Colonic mucosa (tissue), 4 donors: ENCODE data around the gene RBM19. TPM values are rescaled to one million over a fixed set of nuclear protein-coding genes. Genes with fewer than 3 reads are reported as not detected.

ENCODE experiments used
- DNase-seq: peaks from one replicate; pipeline ENCODE4 v3.0.0-alpha.2; 2020
- H3K27ac ChIP-seq: fragments of 200-600 bp; one replicate; pipeline ENCODE4 v1.8.0; 2021
- H3K27me3 ChIP-seq: fragments of 200-600 bp; one replicate; pipeline ENCODE4 v1.8.0; 2021
- H3K36me3 ChIP-seq: fragments of 200-600 bp; one replicate; pipeline ENCODE4 v1.8.0; 2021
- H3K4me1 ChIP-seq: fragments of 200-600 bp; one replicate; pipeline ENCODE4 v1.8.0; 2021; ENCODE audit warnings: mild to moderate bottlenecking
- H3K4me3 ChIP-seq: fragments of 200-600 bp; one replicate; pipeline ENCODE4 v1.8.0; 2021
- H3K9ac ChIP-seq, 2 donors: one replicate each; pipeline ENCODE4 v1.7.0; 2013; ENCODE audit warnings: control low read depth in 2 of 2, low read depth in 2 of 2, low read length in 2 of 2
- H3K9me3 ChIP-seq: fragments of 200-600 bp; one replicate; pipeline ENCODE4 v1.8.0; 2021
- CTCF ChIP-seq: fragments of 200-600 bp; IDR thresholded peaks from one replicate; pipeline ENCODE4 v1.8.0; 2022; ENCODE audit warnings: antibody characterized with exemption, mild to moderate bottlenecking
- intact Hi-C: fragments of 100-400 bp; cut with DNase I; formaldehyde crosslinking; loops from one replicate; pipeline ENCODE4 v1.14.1; 2022
- total RNA-seq, 2 donors: library from RNA; stranded (reverse); fragmentation: NEBNext Ultra II Directional in 1 of 2; extraction: Animal tissue kit (Norgen Biotek cat#: 25700) in 1 of 2; gene quantifications; one replicate each; pipeline ENCODE4 v1.2.1, GENCODE V29; 2021
- donor health status: healthy.
- donor health status: DM: no; HTN: no; CAD: no.
- donor health status: DM: no; HTN: no; CAD: no.

The RBM19 gene
- total RNA-seq, 2 donors from 2014 or later, result 13.5 to 33.1 TPM

- TF ChIP-seq CTCF, result no peak
- H3K27ac ChIP-seq, result no peak overlapping the region
- no peaks in the 10 kb centered on the region for H3K9me3 ChIP-seq
- no peak overlapping the region for H3K4me3 ChIP-seq
- H3K27me3 ChIP-seq, result no peaks in the 10 kb centered on the region
- no peak overlapping the region for H3K9ac ChIP-seq
- no peaks in the 10 kb centered on the region for H3K36me3 ChIP-seq
- no peak for DNase-seq
- intact Hi-C loops, result no loop called here
- H3K4me1 ChIP-seq, result no peaks in the 10 kb centered on the region
Observed at GRCh38 chr12:113924341-113924740, 41.8 kb downstream of the RBM19 start.

GRCh38 chr12:113923251-113923650 is 42.9 kb downstream of the RBM19 start:
- intact Hi-C loops, result no loop called here
- DNase-seq, result no peak
- H3K9ac ChIP-seq, result no peak overlapping the region
- no peak overlapping the region for H3K27ac ChIP-seq
- no peaks in the 10 kb centered on the region for H3K4me1 ChIP-seq
- H3K27me3 ChIP-seq, result no peaks in the 10 kb centered on the region
- H3K36me3 ChIP-seq, result no peaks in the 10 kb centered on the region
- H3K9me3 ChIP-seq, result no peaks in the 10 kb centered on the region
- no peak overlapping the region for H3K4me3 ChIP-seq
- TF ChIP-seq CTCF, result no peak

GRCh38 chr12:113921430-113921829 is 44.7 kb downstream of the RBM19 start:
- Histone ChIP-seq H3K9ac (no peak overlapping the region), H3K4me1 (no peaks in the 10 kb centered on the region), H3K4me3 (no peak overlapping the region), H3K36me3 (no peaks in the 10 kb centered on the region), H3K9me3 (no peaks in the 10 kb centered on the region), H3K27ac (no peak overlapping the region), H3K27me3 (no peaks in the 10 kb centered on the region)
- intact Hi-C loops, result no loop called here
- no peak for DNase-seq
- TF ChIP-seq CTCF, result no peak

- no peaks in the 10 kb centered on the region for H3K9me3 ChIP-seq
- no peak for TF ChIP-seq CTCF
- H3K27me3 ChIP-seq, result no peaks in the 10 kb centered on the region
- H3K4me3 ChIP-seq, result no peak overlapping the region
- DNase-seq, result no peak
- no peaks in the 10 kb centered on the region for H3K36me3 ChIP-seq
- H3K4me1 ChIP-seq, result no peaks in the 10 kb centered on the region
- no peak overlapping the region for H3K9ac ChIP-seq
- intact Hi-C loops, result no loop called here
- no peak overlapping the region for H3K27ac ChIP-seq
Observed at GRCh38 chr12:113919791-113920190, 46.3 kb downstream of the RBM19 start.

GRCh38 chr12:113918306-113918705 is 47.8 kb downstream of the RBM19 start:
- H3K9ac ChIP-seq, result no peak overlapping the region
- intact Hi-C loops, result no loop called here
- no peak for DNase-seq
- TF ChIP-seq CTCF, result no peak
- no peaks in the 10 kb centered on the region for H3K36me3 ChIP-seq
- no peaks in the 10 kb centered on the region for H3K4me1 ChIP-seq
- H3K9me3 ChIP-seq, result no peaks in the 10 kb centered on the region
- H3K27ac ChIP-seq, result no peak overlapping the region
- no peak overlapping the region for H3K4me3 ChIP-seq
- no peaks in the 10 kb centered on the region for H3K27me3 ChIP-seq

GRCh38 chr12:113917393-113917792 is 48.7 kb downstream of the RBM19 start:
- H3K9ac ChIP-seq, result no peak overlapping the region
- H3K27me3 ChIP-seq, result no peaks in the 10 kb centered on the region
- no peak for TF ChIP-seq CTCF
- intact Hi-C loops, result no loop called here
- H3K4me1 ChIP-seq, result no peaks in the 10 kb centered on the region
- no peak for DNase-seq
- no peak overlapping the region for H3K27ac ChIP-seq
- H3K36me3 ChIP-seq, result no peaks in the 10 kb centered on the region
- H3K9me3 ChIP-seq, result no peaks in the 10 kb centered on the region
- H3K4me3 ChIP-seq, result no peak overlapping the region
